ENCODE results near the gene HTRA2. TPM values are rescaled to one million over a fixed set of nuclear protein-coding genes. Genes with fewer than 3 reads are reported as not detected.

HTRA2 gene
- total RNA-seq, 1 experiment from 2014 or later = 24.9 TPM

- no peak overlapping the region for H4K91ac ChIP-seq (ENCODE audit: insufficient read length, low read depth, low read length)
- H3K36me3 Mint-ChIP-seq (ENCODE audit: insufficient read depth in 1 of 3, low read depth in 3 of 3) = no peaks in the 10 kb centered on the region
- H3K14ac ChIP-seq (ENCODE audit: insufficient read depth, low read length) = no peak overlapping the region
- H3K4ac ChIP-seq (ENCODE audit: low read depth, low read length) = no peak overlapping the region
- H2BK20ac ChIP-seq (ENCODE audit: low read depth, low read length, poor library complexity, severe bottlenecking) = no peak overlapping the region
- WGBS (ENCODE audit: extremely low coverage, insufficient read length, low lambda C conversion rate) = no CpG with 5 or more reads among the region's 4 CpGs
- H3K4me3 Mint-ChIP-seq = no peak overlapping the region
- no peaks in the 10 kb centered on the region for H3K9me3 Mint-ChIP-seq
- H4K8ac ChIP-seq (replicated peaks; ENCODE audit: insufficient read length, low read depth, low read length) = no peak overlapping the region
- H3K4me1 Mint-ChIP-seq = peaks cover 2 to 3% of the 10 kb centered on the region in 2 experiments; a peak in 1 of 4 replicates
- peaks cover 3% of the 10 kb centered on the region; the same call in 1 of the 2 replicates for H3K27me3 Mint-ChIP-seq (ENCODE audit: low read depth)
- H3K18ac ChIP-seq (ENCODE audit: insufficient read length, low read depth, low read length) = no peak overlapping the region
- no peaks in the 10 kb centered on the region for H3K23me2 ChIP-seq (ENCODE audit: insufficient read length, low read depth, low read length, poor library complexity, severe bottlenecking)
- no peaks in the 10 kb centered on the region for H3K27me3 ChIP-seq (ENCODE audit: insufficient read depth, low read length)
- no peak overlapping the region for H2BK12ac ChIP-seq (ENCODE audit: insufficient read length, low read depth, low read length)
- H3K79me2 ChIP-seq (ENCODE audit: insufficient read depth, low read length) = no peaks in the 10 kb centered on the region
- H2BK15ac ChIP-seq (ENCODE audit: low read depth, low read length) = no peak overlapping the region
- no peak for TF ChIP-seq CTCF (conservative IDR thresholded peaks at IDR 0.05)
- H3K4me2 ChIP-seq (ENCODE audit: insufficient read depth, insufficient read length, low read length) = no peak overlapping the region
- no peaks in the 10 kb centered on the region for H3K79me1 ChIP-seq (ENCODE audit: insufficient read depth, low read depth, low read length, poor library complexity, severe bottlenecking)
- no peak overlapping the region for H3K23ac ChIP-seq (ENCODE audit: insufficient read length, low read depth, low read length)
- H2BK5ac ChIP-seq (ENCODE audit: insufficient read length, low read length) = no peak overlapping the region
- H3T11ph ChIP-seq (ENCODE audit: low read length) = no peak overlapping the region
- H2AK5ac ChIP-seq (ENCODE audit: insufficient read length, low read length) = no peak overlapping the region
- no peak overlapping the region for H2BK120ac ChIP-seq (ENCODE audit: low read depth, low read length, poor library complexity, severe bottlenecking)
- H4K5ac ChIP-seq (ENCODE audit: insufficient read length, low read depth, low read length) = no peak overlapping the region
- H4K20me1 ChIP-seq (ENCODE audit: control insufficient read depth, insufficient read depth, insufficient read length) = no peaks in the 10 kb centered on the region
- H3K9ac ChIP-seq (ENCODE audit: extremely low read depth, insufficient read length, low read length) = no peak overlapping the region
- no peaks in the 10 kb centered on the region for H3K9me3 ChIP-seq (ENCODE audit: control insufficient read depth, low read depth, low read length)
- no peaks in the 10 kb centered on the region for H3K4me1 ChIP-seq (ENCODE audit: insufficient read depth, low read length)
- H3K27ac ChIP-seq (ENCODE audit: insufficient read length, low read depth, low read length) = no peak overlapping the region
- no peak for DNase-seq
- H3K27ac Mint-ChIP-seq = no peak overlapping the region
- H2AFZ ChIP-seq (ENCODE audit: low read length) = no peak overlapping the region
- no peak overlapping the region for H3K56ac ChIP-seq (ENCODE audit: insufficient read length, low read depth, low read length)
Measured at GRCh38 chr2:74575320-74575719, 45.6 kb downstream of the HTRA2 start.
